HG03521 (cell line): ENCODE data around the gene CHPF.

Experiments used
- ATAC-seq: cut with Tn5 transposase; IDR thresholded peaks from one replicate; pipeline ENCODE4 v1.9.1; 2021; ENCODE audit warnings: mild to moderate bottlenecking, moderate library complexity; ENCODE audit not compliant: unreplicated experiment

The CHPF gene

GRCh38 chr2:219514836-219515235 lies 28.8 kb downstream of the CHPF start:
- no peak for ATAC-seq

GRCh38 chr2:219514196-219514761 lies 29.3 kb downstream of the CHPF start, which contains the start of gene ASIC4:
TSS of gene ASIC4 (plus strand) at chr2:219514482. CDS start at chr2:219514725, 243 bp downstream.
- no peak for ATAC-seq

GRCh38 chr2:219513787-219514186 lies 29.8 kb downstream of the CHPF start:
- ATAC-seq, result no peak

GRCh38 chr2:219512524-219513216 lies 30.9 kb downstream of the CHPF start:
- ATAC-seq, result no peak

GRCh38 chr2:219511547-219512325 lies 31.9 kb downstream of the CHPF start:
- no peak for ATAC-seq

GRCh38 chr2:219510512-219511135 lies 33.0 kb downstream of the CHPF start:
- ATAC-seq, result no peak

- no peak for ATAC-seq
Measured at GRCh38 chr2:219509780-219510511, 33.7 kb downstream of the CHPF start.

GRCh38 chr2:219508971-219509779 lies 34.4 kb downstream of the CHPF start:
- ATAC-seq, result no peak

GRCh38 chr2:219508444-219508734 lies 35.2 kb downstream of the CHPF start:
- no peak for ATAC-seq

- ATAC-seq, result no peak
Measured at GRCh38 chr2:219507581-219508443, 35.8 kb downstream of the CHPF start.

GRCh38 chr2:219506802-219507526 lies 36.6 kb downstream of the CHPF start:
- ATAC-seq, result no peak

- ATAC-seq, result no peak
Measured at GRCh38 chr2:219506153-219506801, 37.3 kb downstream of the CHPF start.

- no peak for ATAC-seq
Measured at GRCh38 chr2:219505585-219505984, 38.0 kb downstream of the CHPF start.

- no peak for ATAC-seq
Measured at GRCh38 chr2:219502618-219503017, 41.0 kb downstream of the CHPF start.

GRCh38 chr2:219501849-219502248 lies 41.8 kb downstream of the CHPF start:
- ATAC-seq, result no peak

GRCh38 chr2:219500135-219500534 lies 43.5 kb downstream of the CHPF start:
- ATAC-seq, result no peak

GRCh38 chr2:219499555-219499954 lies 44.1 kb downstream of the CHPF start:
- no peak for ATAC-seq

- ATAC-seq, result no peak
Measured at GRCh38 chr2:219499058-219499307, 44.6 kb downstream of the CHPF start.
